SK-N-SH (cell line): ENCODE measurements around the gene PA2G4. TPM values are rescaled to one million over a fixed set of nuclear protein-coding genes. Genes with fewer than 3 reads are reported as not detected.
A peak's percentile ranks its signal among the peaks of the same experiment; 100 is the strongest.

Source experiments
- CTCF ChIA-PET: fragments of 300-600, 350-600 bp; formaldehyde crosslinking; extraction: SDS; loops from one replicate; lab custom pipeline; 2021; lab: Yijun Ruan, JAX
- POLR2A ChIA-PET: fragments of 350-600 bp; sonication (Branson Sonifier 250); formaldehyde crosslinking; extraction: SDS; loops from one replicate; lab custom pipeline; 2020; ENCODE audit warnings: antibody characterized with exemption, inconsistent platforms; lab: Yijun Ruan, JAX
- DNase-seq: peaks from one replicate; pipeline ENCODE4 v3.0.0; 2012
- H2AFZ ChIP-seq: fragments of 200-600 bp; sonication (generic); 2 replicates; pipeline ENCODE4 v1.8.1; 2016; ENCODE audit warnings: antibody characterized with exemption, mild to moderate bottlenecking, low read depth
- H3F3A ChIP-seq: fragments of 200-600 bp; sonication (generic); replicated peaks from 2 replicates; pipeline ENCODE3; 2016; ENCODE audit warnings: antibody characterized with exemption, mild to moderate bottlenecking; ENCODE audit not compliant: insufficient read depth
- H3K27ac ChIP-seq, 2 experiments: fragments of 200-500 bp in 1 of 2; fragments of 200-600 bp in 1 of 2; sonication (Bioruptor generic) in 1 of 2; sonication (generic), shearing (Covaris generic) in 1 of 2; 2 replicates each; pipeline versions ENCODE4 v1.5.1 to v1.6.1; 2014 to 2016; ENCODE audit warnings: low read depth in 2 of 2, inconsistent platforms in 1 of 2, low read length in 1 of 2, mild to moderate bottlenecking in 1 of 2, mixed read lengths in 1 of 2
- H3K27me3 ChIP-seq: fragments of 200-600 bp; sonication (generic), shearing (Covaris generic); 2 replicates; pipeline ENCODE4 v1.6.1; 2016; ENCODE audit warnings: mixed run types; ENCODE audit not compliant: insufficient read depth
- H3K36me3 ChIP-seq, 2 experiments: fragments of 200-500 bp in 1 of 2; fragments of 200-600 bp in 1 of 2; sonication (Bioruptor generic) in 1 of 2; sonication (generic) in 1 of 2; replicated peaks in 1 of 2; 2 replicates each; pipeline versions ENCODE3 to v1.5.1; 2014 to 2016; ENCODE audit warnings: low read length in 1 of 2, mild to moderate bottlenecking in 1 of 2; ENCODE audit not compliant: insufficient read depth in 2 of 2, control insufficient read depth in 1 of 2
- H3K4me1 ChIP-seq, 2 experiments: fragments of 200-500 bp in 1 of 2; fragments of 200-600 bp in 1 of 2; sonication (Bioruptor generic) in 1 of 2; sonication (generic), shearing (Covaris generic) in 1 of 2; 2 replicates each; pipeline versions ENCODE4 v1.5.1 to v1.6.1; 2014 to 2016; ENCODE audit warnings: low read depth in 1 of 2, low read length in 1 of 2, mixed run types in 1 of 2; ENCODE audit not compliant: insufficient read depth in 2 of 2, control insufficient read depth in 1 of 2
- H3K4me2 ChIP-seq: fragments of 200-600 bp; sonication (generic), shearing (Covaris generic); 2 replicates; pipeline ENCODE4 v1.6.1; 2017; ENCODE audit warnings: mixed run types
- H3K4me3 ChIP-seq, 2 experiments: fragments of 200-500 bp in 1 of 2; fragments of 200-600 bp in 1 of 2; sonication (Bioruptor generic) in 1 of 2; sonication (generic), shearing (Covaris generic) in 1 of 2; 2 replicates each; pipeline versions ENCODE4 v1.5.1 to v1.8.1; 2014 to 2016; ENCODE audit warnings: low read depth in 2 of 2, inconsistent platforms in 1 of 2, low read length in 1 of 2, mild to moderate bottlenecking in 1 of 2, mixed read lengths in 1 of 2, moderate library complexity in 1 of 2
- H3K79me2 ChIP-seq: fragments of 200-600 bp; sonication (generic); 2 replicates; pipeline ENCODE4 v1.8.1; 2017; ENCODE audit warnings: mild to moderate bottlenecking; ENCODE audit not compliant: insufficient read depth
- H3K9ac ChIP-seq: fragments of 200-600 bp; sonication (generic); 2 replicates; pipeline ENCODE4 v1.6.1; 2017; ENCODE audit warnings: mixed run types
- H3K9me2 ChIP-seq: fragments of 200-600 bp; sonication (generic); 2 replicates; pipeline ENCODE4 v1.6.1; 2017; ENCODE audit warnings: mixed run types
- H3K9me3 ChIP-seq: fragments of 200-600 bp; sonication (generic); 2 replicates; pipeline ENCODE4 v1.6.1; 2017; ENCODE audit warnings: mixed run types, mild to moderate bottlenecking, moderate library complexity
- H4K20me1 ChIP-seq: fragments of 200-600 bp; sonication (generic); 2 replicates; pipeline ENCODE4 v1.6.1; 2017; ENCODE audit warnings: mild to moderate bottlenecking, mixed run types; ENCODE audit not compliant: insufficient read depth
- CHD2 ChIP-seq: fragments of 150-350 bp; IDR thresholded peaks from 2 replicates; pipeline ENCODE4 v1.6.1; 2018; ENCODE audit warnings: low read length; ENCODE audit not compliant: partially characterized antibody
- ELF1 ChIP-seq: IDR thresholded peaks from 2 replicates; pipeline ENCODE4 v1.4.0; 2012
- GABPA ChIP-seq: IDR thresholded peaks from 2 replicates; pipeline ENCODE4 v1.4.0; 2012; ENCODE audit warnings: low read depth, mild to moderate bottlenecking
- MEF2A ChIP-seq: IDR thresholded peaks from 2 replicates; pipeline ENCODE4 v1.4.0; 2012; ENCODE audit warnings: low read depth, borderline replicate concordance
- MXI1 ChIP-seq: IDR thresholded peaks from 2 replicates; pipeline ENCODE4 v1.6.1; 2012; ENCODE audit warnings: mild to moderate bottlenecking, low read depth, low read length, improper control_type of control experiment
- NRF1 ChIP-seq: IDR thresholded peaks from 2 replicates; pipeline ENCODE4 v1.6.1; 2012; ENCODE audit warnings: low read depth, mild to moderate bottlenecking, low read length
- POLR2AphosphoS5 ChIP-seq: IDR thresholded peaks from 2 replicates; pipeline ENCODE4 v1.6.1; 2012; ENCODE audit warnings: low read depth, low read length
- RAD21 ChIP-seq: IDR thresholded peaks from 2 replicates; pipeline ENCODE4 v1.6.1; 2012; ENCODE audit warnings: mild to moderate bottlenecking, low read length
- RFX5 ChIP-seq: IDR thresholded peaks from 2 replicates; pipeline ENCODE4 v1.6.1; 2012; ENCODE audit warnings: mild to moderate bottlenecking, improper control_type of control experiment, low read length
- TAF1 ChIP-seq: IDR thresholded peaks from 2 replicates; pipeline ENCODE4 v1.6.1; 2012; ENCODE audit warnings: low read depth, mild to moderate bottlenecking, low read length, moderate library complexity, borderline replicate concordance
- TCF12 ChIP-seq: IDR thresholded peaks from 2 replicates; pipeline ENCODE4 v1.4.0; 2012
- TEAD4 ChIP-seq: IDR thresholded peaks from 2 replicates; pipeline ENCODE4 v1.4.0; 2012; ENCODE audit warnings: mild to moderate bottlenecking, borderline replicate concordance; ENCODE audit not compliant: insufficient read depth
- WGBS: methylation state at CpG from one replicate; pipeline ENCODE4 v1.1.6; 2017; ENCODE audit warnings: low lambda C conversion rate; 5-methylcytosine and 5-hydroxymethylcytosine counted together
- polyA plus RNA-seq, 3 experiments: library from polyadenylated mRNA; depleted of rRNA; stranded (reverse); fragments of >200 nt; gene quantifications; 2 replicates each; pipeline ENCODE4 v1.2.3, GENCODE V29; 2012
- TF ChIP-seq, protein P1 (sequence below): IDR thresholded peaks from 2 replicates; pipeline ENCODE4; 2012
- TF ChIP-seq, protein P2 (sequence below): IDR thresholded peaks from 2 replicates; pipeline ENCODE4 v1.6.1; 2012; ENCODE audit warnings: mild to moderate bottlenecking, low read depth, low read length, moderate library complexity
- TF ChIP-seq, protein P3 (sequence below): IDR thresholded peaks from 2 replicates; pipeline ENCODE4 v1.4.0; 2012; ENCODE audit warnings: low read depth, borderline replicate concordance
- TF ChIP-seq, protein P4 (sequence below): IDR thresholded peaks from 2 replicates; pipeline ENCODE4 v1.4.0; 2012; ENCODE audit warnings: low read depth, borderline replicate concordance
- TF ChIP-seq, protein P5 (sequence below): fragments of 150-350 bp; IDR thresholded peaks from 2 replicates; pipeline ENCODE4 v1.6.1; 2017; ENCODE audit warnings: antibody characterized with exemption, low read length, low read depth, borderline replicate concordance
- TF ChIP-seq, protein P6 (sequence below): IDR thresholded peaks from 2 replicates; pipeline ENCODE4 v1.4.0; 2012; ENCODE audit warnings: low read depth

PA2G4 gene
- 207 and 213 TPM in 2 replicates for polyA plus RNA-seq (2012; rRNA removed)
- polyA plus RNA-seq (2012; cell fraction: cytosol; rRNA removed) = 228 and 238 TPM in 2 replicates
- 79.9 and 168 TPM in 2 replicates for polyA plus RNA-seq (2012; cell fraction: nucleus; rRNA removed)

DNA sequence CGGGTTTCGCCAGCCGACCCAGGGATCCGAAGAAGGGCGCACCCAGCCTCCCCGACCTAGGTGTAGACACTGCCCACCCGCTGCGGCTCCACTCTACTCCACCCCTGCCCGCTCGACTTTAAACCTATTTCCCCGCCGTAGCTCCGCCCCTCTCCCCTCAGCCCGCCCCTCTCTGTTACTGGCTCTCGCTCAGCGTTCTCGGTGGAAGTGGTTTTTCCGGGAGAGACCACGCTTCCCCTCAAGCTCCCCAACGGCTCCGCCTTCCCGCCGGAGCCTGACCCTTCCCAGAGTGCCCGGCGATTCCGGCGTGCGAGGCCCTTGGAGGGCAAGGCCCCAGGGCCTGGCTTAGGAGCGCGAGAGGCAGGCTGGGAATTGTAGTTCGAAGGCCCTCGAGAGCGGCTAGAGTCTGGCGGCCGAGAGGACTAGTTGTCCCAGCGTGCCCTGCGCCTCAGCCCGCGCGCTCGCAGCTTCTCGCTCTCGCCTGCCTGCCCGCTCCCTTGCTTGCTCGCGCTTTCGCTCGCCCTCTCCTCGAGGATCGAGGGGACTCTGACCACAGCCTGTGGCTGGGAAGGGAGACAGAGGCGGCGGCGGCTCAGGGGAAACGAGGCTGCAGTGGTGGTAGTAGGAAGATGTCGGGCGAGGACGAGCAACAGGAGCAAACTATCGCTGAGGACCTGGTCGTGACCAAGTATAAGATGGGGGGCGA, at the start of gene PA2G4:
PA2G4 (plus strand) TSS at position 451 of the 706 bp plus-strand sequence; CDS start at position 630, 179 bp downstream.
- WGBS = under 1% methylated on average over 42 of the region's 60 CpGs

More for the DNA sequence above, at the start of gene PA2G4:
- peak within 1 kb of the TSS; percentile 84 for H3K4me2 ChIP-seq
- peaks cover 14% of the 10 kb centered on the region for H3F3A ChIP-seq
- ChIA-PET CTCF (interaction anchor here (0.6 to 1.9 kb wide), 13 partner anchors 12 to 162 kb away, joined by 3 to 7 read pairs (median 3); partner anchors contain the start of genes ANKRD52, COQ10A, SMARCC2 and SUOX), POLR2A (interaction anchor here (0.6 to 3.0 kb wide), 18 partner anchors 10 to 619 kb away, joined by 3 to 33 read pairs (median 5); partner anchors contain the start of genes DNAJC14, ERBB3, ESYT1 and IKZF4)
- peak within 1 kb of the TSS; percentile 96 for H3K9ac ChIP-seq
- H3K36me3 ChIP-seq = peaks cover 28 to 29% of the 10 kb centered on the region in 2 experiments
- H3K9me2 ChIP-seq = no peaks in the 10 kb centered on the region
- H3K27me3 ChIP-seq = no peaks in the 10 kb centered on the region
- peaks cover 5 to 19% of the 10 kb centered on the region in 2 experiments; a peak in 3 of 4 replicates for H3K4me1 ChIP-seq
- H3K27ac ChIP-seq = peak within 1 kb of the TSS; percentile 76 to 89
- TF ChIP-seq, protein P1, sequence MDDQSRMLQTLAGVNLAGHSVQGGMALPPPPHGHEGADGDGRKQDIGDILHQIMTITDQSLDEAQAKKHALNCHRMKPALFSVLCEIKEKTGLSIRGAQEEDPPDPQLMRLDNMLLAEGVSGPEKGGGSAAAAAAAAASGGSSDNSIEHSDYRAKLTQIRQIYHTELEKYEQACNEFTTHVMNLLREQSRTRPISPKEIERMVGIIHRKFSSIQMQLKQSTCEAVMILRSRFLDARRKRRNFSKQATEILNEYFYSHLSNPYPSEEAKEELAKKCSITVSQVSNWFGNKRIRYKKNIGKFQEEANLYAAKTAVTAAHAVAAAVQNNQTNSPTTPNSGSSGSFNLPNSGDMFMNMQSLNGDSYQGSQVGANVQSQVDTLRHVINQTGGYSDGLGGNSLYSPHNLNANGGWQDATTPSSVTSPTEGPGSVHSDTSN = no peak
- TF ChIP-seq, protein P2, sequence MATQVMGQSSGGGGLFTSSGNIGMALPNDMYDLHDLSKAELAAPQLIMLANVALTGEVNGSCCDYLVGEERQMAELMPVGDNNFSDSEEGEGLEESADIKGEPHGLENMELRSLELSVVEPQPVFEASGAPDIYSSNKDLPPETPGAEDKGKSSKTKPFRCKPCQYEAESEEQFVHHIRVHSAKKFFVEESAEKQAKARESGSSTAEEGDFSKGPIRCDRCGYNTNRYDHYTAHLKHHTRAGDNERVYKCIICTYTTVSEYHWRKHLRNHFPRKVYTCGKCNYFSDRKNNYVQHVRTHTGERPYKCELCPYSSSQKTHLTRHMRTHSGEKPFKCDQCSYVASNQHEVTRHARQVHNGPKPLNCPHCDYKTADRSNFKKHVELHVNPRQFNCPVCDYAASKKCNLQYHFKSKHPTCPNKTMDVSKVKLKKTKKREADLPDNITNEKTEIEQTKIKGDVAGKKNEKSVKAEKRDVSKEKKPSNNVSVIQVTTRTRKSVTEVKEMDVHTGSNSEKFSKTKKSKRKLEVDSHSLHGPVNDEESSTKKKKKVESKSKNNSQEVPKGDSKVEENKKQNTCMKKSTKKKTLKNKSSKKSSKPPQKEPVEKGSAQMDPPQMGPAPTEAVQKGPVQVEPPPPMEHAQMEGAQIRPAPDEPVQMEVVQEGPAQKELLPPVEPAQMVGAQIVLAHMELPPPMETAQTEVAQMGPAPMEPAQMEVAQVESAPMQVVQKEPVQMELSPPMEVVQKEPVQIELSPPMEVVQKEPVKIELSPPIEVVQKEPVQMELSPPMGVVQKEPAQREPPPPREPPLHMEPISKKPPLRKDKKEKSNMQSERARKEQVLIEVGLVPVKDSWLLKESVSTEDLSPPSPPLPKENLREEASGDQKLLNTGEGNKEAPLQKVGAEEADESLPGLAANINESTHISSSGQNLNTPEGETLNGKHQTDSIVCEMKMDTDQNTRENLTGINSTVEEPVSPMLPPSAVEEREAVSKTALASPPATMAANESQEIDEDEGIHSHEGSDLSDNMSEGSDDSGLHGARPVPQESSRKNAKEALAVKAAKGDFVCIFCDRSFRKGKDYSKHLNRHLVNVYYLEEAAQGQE = 0 out of 2 replicates have a peak, but pooled peaks have one; percentile 4
- TF ChIP-seq TEAD4 (no peak), RFX5 (no peak), POLR2AphosphoS5 (peak; percentile 96), NRF1 (0 out of 2 replicates have a peak, but pooled peaks have one; percentile 30), MEF2A (no peak), MXI1 (peak; percentile 97), TAF1 (peak; percentile 72), TCF12 (peak; percentile 18; the same call in 1 of the 2 replicates), CHD2 (peak; percentile 97), ELF1 (peak; percentile 85), GABPA (peak; percentile 76), RAD21 (no peak)
- TF ChIP-seq, protein P3, sequence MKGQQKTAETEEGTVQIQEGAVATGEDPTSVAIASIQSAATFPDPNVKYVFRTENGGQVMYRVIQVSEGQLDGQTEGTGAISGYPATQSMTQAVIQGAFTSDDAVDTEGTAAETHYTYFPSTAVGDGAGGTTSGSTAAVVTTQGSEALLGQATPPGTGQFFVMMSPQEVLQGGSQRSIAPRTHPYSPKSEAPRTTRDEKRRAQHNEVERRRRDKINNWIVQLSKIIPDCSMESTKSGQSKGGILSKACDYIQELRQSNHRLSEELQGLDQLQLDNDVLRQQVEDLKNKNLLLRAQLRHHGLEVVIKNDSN = 0 out of 2 replicates have a peak, but pooled peaks have one; percentile 42
- TF ChIP-seq, protein P4, sequence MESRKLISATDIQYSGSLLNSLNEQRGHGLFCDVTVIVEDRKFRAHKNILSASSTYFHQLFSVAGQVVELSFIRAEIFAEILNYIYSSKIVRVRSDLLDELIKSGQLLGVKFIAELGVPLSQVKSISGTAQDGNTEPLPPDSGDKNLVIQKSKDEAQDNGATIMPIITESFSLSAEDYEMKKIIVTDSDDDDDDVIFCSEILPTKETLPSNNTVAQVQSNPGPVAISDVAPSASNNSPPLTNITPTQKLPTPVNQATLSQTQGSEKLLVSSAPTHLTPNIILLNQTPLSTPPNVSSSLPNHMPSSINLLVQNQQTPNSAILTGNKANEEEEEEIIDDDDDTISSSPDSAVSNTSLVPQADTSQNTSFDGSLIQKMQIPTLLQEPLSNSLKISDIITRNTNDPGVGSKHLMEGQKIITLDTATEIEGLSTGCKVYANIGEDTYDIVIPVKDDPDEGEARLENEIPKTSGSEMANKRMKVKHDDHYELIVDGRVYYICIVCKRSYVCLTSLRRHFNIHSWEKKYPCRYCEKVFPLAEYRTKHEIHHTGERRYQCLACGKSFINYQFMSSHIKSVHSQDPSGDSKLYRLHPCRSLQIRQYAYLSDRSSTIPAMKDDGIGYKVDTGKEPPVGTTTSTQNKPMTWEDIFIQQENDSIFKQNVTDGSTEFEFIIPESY = peak; percentile 95
- TF ChIP-seq, protein P5, sequence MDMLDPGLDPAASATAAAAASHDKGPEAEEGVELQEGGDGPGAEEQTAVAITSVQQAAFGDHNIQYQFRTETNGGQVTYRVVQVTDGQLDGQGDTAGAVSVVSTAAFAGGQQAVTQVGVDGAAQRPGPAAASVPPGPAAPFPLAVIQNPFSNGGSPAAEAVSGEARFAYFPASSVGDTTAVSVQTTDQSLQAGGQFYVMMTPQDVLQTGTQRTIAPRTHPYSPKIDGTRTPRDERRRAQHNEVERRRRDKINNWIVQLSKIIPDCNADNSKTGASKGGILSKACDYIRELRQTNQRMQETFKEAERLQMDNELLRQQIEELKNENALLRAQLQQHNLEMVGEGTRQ = no peak
- TF ChIP-seq, protein P6, sequence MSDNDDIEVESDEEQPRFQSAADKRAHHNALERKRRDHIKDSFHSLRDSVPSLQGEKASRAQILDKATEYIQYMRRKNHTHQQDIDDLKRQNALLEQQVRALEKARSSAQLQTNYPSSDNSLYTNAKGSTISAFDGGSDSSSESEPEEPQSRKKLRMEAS = peak; percentile 89
- peak within 1 kb of the TSS; percentile 89 to 90 for H3K4me3 ChIP-seq
- H3K9me3 ChIP-seq = no peaks in the 10 kb centered on the region
- H3K79me2 ChIP-seq = peaks cover 42% of the 10 kb centered on the region
- peak; percentile 95 for DNase-seq
- H4K20me1 ChIP-seq = 0 out of 2 replicates have a peak, but pooled peaks cover 3% of the 10 kb centered on the region
- peak within 1 kb of the TSS; percentile 87 for H2AFZ ChIP-seq
